ENCODE measurements around the gene RHBDF1. TPM values are rescaled to one million over a fixed set of nuclear protein-coding genes. Genes with fewer than 3 reads are reported as not detected.

The RHBDF1 gene
- total and polyA plus RNA-seq, 7 donors = 9.0 to 24.8 (median 18.3) TPM

DNA sequence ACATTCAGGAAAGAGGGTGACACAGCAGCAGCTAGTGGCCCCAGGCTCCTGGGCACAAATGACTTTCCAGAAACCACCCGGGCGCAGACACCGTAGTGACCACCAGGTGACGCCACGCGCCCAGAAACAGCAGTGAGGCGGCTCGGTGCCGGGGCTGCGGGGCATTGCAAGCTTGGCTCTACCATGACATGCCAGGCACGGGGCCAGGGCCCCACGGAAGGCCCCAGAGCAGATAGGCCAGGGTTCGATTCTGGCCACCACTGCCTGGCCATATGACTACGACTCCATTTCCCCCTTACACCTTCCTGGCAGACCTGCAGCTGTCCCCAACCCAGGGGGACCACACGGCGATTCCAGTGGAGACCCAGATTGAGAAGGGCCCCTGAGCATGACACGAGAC, 6.7 kb downstream of the RHBDF1 start:
- no peaks in the 10 kb centered on the region for H3K9me3 ChIP-seq
- no peaks in the 10 kb centered on the region for H3K27me3 ChIP-seq (ENCODE audit: insufficient read depth in 3 of 3, low read length in 2 of 3)
- no peak overlapping the region for H3K4me3 ChIP-seq
- H3K4me1 ChIP-seq = peaks cover 44% of the 10 kb centered on the region
- 17 to 23% (median 19%) methylated on average over 17 of the region's 17 CpGs for WGBS, 3 donors
- H3K36me3 ChIP-seq (ENCODE audit: insufficient read depth in 1 of 2, low read depth in 1 of 2) = peaks cover 3 to 40% of the 10 kb centered on the region in 2 donors
- peak; percentile 75 to 87 (median 82) for ATAC-seq
- TF ChIP-seq, protein P1, sequence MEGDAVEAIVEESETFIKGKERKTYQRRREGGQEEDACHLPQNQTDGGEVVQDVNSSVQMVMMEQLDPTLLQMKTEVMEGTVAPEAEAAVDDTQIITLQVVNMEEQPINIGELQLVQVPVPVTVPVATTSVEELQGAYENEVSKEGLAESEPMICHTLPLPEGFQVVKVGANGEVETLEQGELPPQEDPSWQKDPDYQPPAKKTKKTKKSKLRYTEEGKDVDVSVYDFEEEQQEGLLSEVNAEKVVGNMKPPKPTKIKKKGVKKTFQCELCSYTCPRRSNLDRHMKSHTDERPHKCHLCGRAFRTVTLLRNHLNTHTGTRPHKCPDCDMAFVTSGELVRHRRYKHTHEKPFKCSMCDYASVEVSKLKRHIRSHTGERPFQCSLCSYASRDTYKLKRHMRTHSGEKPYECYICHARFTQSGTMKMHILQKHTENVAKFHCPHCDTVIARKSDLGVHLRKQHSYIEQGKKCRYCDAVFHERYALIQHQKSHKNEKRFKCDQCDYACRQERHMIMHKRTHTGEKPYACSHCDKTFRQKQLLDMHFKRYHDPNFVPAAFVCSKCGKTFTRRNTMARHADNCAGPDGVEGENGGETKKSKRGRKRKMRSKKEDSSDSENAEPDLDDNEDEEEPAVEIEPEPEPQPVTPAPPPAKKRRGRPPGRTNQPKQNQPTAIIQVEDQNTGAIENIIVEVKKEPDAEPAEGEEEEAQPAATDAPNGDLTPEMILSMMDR (IDR thresholded peaks at IDR 0.05) = peak; percentile 98
- intact Hi-C loops (cut with DNase I) = loop anchor here (1.0 to 2.0 kb wide), 2 partner anchors 31 to 32 kb away; no protein-coding TSS in a partner anchor
- H3K27ac ChIP-seq = no peak overlapping the region
- DNase-seq = peak; percentile 88 to 94

DNA sequence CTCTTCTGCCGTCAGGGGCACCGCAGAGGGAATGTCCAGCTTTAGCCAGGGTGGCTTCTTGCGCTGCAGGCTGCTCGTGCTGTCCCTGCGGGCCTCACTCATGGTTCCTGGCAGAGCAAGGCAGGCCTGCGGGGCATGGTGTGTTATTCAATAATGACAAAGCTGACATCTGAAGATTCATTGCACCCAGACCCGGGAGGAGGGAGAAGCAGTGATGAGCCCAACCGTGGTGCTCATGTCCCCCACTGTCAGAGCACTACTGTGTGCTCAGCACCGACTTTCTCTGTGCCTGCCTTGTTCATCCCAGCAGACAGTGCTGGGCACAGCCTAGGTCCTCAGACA, 7.5 kb downstream of the RHBDF1 start:
- no peaks in the 10 kb centered on the region for H3K27me3 ChIP-seq (ENCODE audit: insufficient read depth in 3 of 3, low read length in 2 of 3)
- peaks cover 7 to 48% of the 10 kb centered on the region in 2 donors for H3K36me3 ChIP-seq (ENCODE audit: insufficient read depth in 1 of 2, low read depth in 1 of 2)
- H3K27ac ChIP-seq = peak overlapping the region; percentile 23
- DNase-seq = no peak
- no peak for ATAC-seq
- H3K4me3 ChIP-seq = no peak overlapping the region
- peaks cover 35% of the 10 kb centered on the region for H3K4me1 ChIP-seq
- TF ChIP-seq, protein P1 (IDR thresholded peaks at IDR 0.05) = no peak
- WGBS, 3 donors = 73 to 91% (median 78%) methylated on average over 9 of the region's 9 CpGs
- no peaks in the 10 kb centered on the region for H3K9me3 ChIP-seq
- intact Hi-C loops (cut with DNase I) = loop anchor here in 1 of 2 donors (1.0 kb wide), 1 partner anchor 32 kb away; no protein-coding TSS in a partner anchor

DNA sequence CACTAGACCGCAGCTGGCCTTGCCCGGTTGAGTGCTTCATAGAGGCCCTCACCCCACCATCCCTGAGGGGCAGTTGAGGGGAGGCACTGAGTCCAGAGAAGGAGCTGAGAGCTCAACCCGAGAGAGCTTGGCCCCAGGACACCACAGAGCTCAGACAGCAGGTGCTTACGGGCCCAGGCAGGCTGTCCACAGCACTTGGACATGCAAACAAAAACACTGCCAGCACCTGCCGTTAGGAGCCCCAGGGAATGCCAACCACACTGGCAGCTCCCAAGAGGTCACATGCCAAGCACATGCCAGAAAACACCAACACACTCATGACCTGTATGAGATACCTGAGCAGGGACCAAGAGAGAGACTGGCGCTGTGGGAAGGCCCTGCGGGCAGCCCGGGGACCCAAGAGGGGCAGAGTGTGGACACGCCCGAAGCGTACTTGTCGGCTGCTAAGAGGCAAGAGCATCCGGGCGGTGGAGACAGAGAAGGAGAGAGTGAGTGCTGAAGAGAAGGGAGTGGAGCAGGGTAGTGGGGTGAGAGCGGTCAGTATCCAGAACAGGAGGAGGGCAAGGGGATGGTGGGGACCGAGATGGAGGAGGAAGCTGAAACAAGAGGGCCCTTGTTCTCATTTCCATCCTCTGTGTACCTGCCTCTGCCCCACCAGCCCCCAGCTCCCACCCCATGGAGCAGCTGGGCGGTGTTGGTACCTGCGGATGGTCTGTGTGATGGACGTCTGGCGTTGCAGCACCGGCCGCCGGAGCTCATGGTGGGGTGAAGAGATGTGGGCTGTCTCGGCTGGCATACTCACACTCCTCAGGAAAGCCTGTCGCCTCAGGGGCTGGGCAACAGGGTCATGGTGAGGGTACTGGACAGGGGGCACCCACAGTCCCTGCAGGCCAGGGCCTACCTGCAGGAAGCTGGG, 8.2 kb downstream of the RHBDF1 start:
- H3K27ac ChIP-seq = peak overlapping the region; percentile 58
- no peak overlapping the region for H3K4me3 ChIP-seq
- 79 to 84% (median 79%) methylated on average over 24 to 25 of the region's 25 CpGs for WGBS, 3 donors
- intact Hi-C loops (cut with DNase I) = no loop called here
- peaks cover 7 to 55% of the 10 kb centered on the region in 2 donors for H3K36me3 ChIP-seq (ENCODE audit: insufficient read depth in 1 of 2, low read depth in 1 of 2)
- TF ChIP-seq, protein P1 (IDR thresholded peaks at IDR 0.05) = no peak
- DNase-seq (peak; percentile 17 to 46), ATAC-seq (peak in 2 of 4 donors; percentile 36 to 59)
- H3K4me1 ChIP-seq = peaks cover 29% of the 10 kb centered on the region
- no peaks in the 10 kb centered on the region for H3K27me3 ChIP-seq (ENCODE audit: insufficient read depth in 3 of 3, low read length in 2 of 3)
- no peaks in the 10 kb centered on the region for H3K9me3 ChIP-seq

DNA sequence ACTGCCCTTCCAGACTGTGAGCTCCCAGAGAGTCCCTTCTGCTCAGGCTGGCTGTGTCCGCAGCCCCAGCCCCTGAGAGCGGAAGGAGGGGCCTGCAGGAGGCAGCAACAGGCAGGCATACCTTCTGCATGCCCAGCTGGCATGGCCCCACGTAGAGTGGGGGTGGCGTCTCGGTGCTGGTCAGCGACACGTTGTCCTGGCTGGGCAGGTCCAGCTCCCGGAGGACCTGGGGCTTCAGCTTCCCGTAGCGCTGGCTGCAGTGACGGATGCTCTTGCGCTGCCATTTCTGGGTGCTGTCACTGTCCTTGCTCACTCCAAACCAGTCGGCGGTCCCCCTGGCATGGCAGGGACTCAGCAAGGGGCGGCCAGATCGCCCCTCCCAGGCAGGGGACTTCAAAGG, 9.0 kb downstream of the RHBDF1 start:
- H3K9me3 ChIP-seq = no peaks in the 10 kb centered on the region
- H3K4me3 ChIP-seq = no peak overlapping the region
- peaks cover 7 to 63% of the 10 kb centered on the region in 2 donors for H3K36me3 ChIP-seq (ENCODE audit: insufficient read depth in 1 of 2, low read depth in 1 of 2)
- no peaks in the 10 kb centered on the region for H3K27me3 ChIP-seq (ENCODE audit: insufficient read depth in 3 of 3, low read length in 2 of 3)
- intact Hi-C loops (cut with DNase I) = no loop called here
- H3K4me1 ChIP-seq = peaks cover 28% of the 10 kb centered on the region
- H3K27ac ChIP-seq = peak overlapping the region; percentile 58
- 80 to 90% (median 84%) methylated on average over 16 of the region's 16 CpGs for WGBS, 3 donors
- ATAC-seq (no peak), DNase-seq (peak in 1 of 2 donors; percentile 18)
- TF ChIP-seq, protein P1 (IDR thresholded peaks at IDR 0.05) = no peak

All from psoas muscle (tissue), 8 donors.